ENCODE measurements around the gene LAMC1.

Gene LAMC1

GRCh38 chr1:183091181-183091580 lies 68.0 kb downstream of the LAMC1 start:
- peaks cover 40% of the 10 kb centered on the region for H3K4me1 Mint-ChIP-seq
- no peaks in the 10 kb centered on the region for H3K27me3 Mint-ChIP-seq (ENCODE audit: low read depth)
- H3K36me3 Mint-ChIP-seq (ENCODE audit: low read depth), result no peaks in the 10 kb centered on the region
- H3K9me3 Mint-ChIP-seq, result no peaks in the 10 kb centered on the region
- TF ChIP-seq, protein P1, sequence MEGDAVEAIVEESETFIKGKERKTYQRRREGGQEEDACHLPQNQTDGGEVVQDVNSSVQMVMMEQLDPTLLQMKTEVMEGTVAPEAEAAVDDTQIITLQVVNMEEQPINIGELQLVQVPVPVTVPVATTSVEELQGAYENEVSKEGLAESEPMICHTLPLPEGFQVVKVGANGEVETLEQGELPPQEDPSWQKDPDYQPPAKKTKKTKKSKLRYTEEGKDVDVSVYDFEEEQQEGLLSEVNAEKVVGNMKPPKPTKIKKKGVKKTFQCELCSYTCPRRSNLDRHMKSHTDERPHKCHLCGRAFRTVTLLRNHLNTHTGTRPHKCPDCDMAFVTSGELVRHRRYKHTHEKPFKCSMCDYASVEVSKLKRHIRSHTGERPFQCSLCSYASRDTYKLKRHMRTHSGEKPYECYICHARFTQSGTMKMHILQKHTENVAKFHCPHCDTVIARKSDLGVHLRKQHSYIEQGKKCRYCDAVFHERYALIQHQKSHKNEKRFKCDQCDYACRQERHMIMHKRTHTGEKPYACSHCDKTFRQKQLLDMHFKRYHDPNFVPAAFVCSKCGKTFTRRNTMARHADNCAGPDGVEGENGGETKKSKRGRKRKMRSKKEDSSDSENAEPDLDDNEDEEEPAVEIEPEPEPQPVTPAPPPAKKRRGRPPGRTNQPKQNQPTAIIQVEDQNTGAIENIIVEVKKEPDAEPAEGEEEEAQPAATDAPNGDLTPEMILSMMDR (IDR thresholded peaks at IDR 0.05; ENCODE audit: unreplicated experiment in 3 of 3), result no peak
- H3K4me3 Mint-ChIP-seq, result no peak overlapping the region
- H3K27ac Mint-ChIP-seq, result no peak overlapping the region

- Mint-ChIP-seq H3K36me3 (ENCODE audit: low read depth) (no peaks in the 10 kb centered on the region), H3K27ac (peak overlapping the region in 2 of 3 experiments; percentile 24 to 66), H3K4me1 (peaks cover 40% of the 10 kb centered on the region), H3K9me3 (no peaks in the 10 kb centered on the region), H3K4me3 (no peak overlapping the region), H3K27me3 (ENCODE audit: low read depth) (no peaks in the 10 kb centered on the region)
- TF ChIP-seq, protein P1 (IDR thresholded peaks at IDR 0.05; ENCODE audit: unreplicated experiment in 3 of 3), result no peak
Observed at GRCh38 chr1:183092350-183092749, 69.1 kb downstream of the LAMC1 start.

GRCh38 chr1:183093066-183093668 lies 69.9 kb downstream of the LAMC1 start:
- no peaks in the 10 kb centered on the region for H3K27me3 Mint-ChIP-seq (ENCODE audit: low read depth)
- H3K4me3 Mint-ChIP-seq, result no peak overlapping the region
- TF ChIP-seq, protein P1 (IDR thresholded peaks at IDR 0.05; ENCODE audit: unreplicated experiment in 3 of 3), result no peak
- H3K36me3 Mint-ChIP-seq (ENCODE audit: low read depth), result no peaks in the 10 kb centered on the region
- H3K9me3 Mint-ChIP-seq, result no peaks in the 10 kb centered on the region
- H3K27ac Mint-ChIP-seq, result peak overlapping the region in 1 of 3 experiments; percentile 52
- peaks cover 40% of the 10 kb centered on the region for H3K4me1 Mint-ChIP-seq

GRCh38 chr1:183093786-183094298 lies 70.6 kb downstream of the LAMC1 start:
- TF ChIP-seq, protein P1 (IDR thresholded peaks at IDR 0.05; ENCODE audit: unreplicated experiment in 3 of 3), result no peak
- Mint-ChIP-seq H3K4me1 (peaks cover 34% of the 10 kb centered on the region), H3K9me3 (no peaks in the 10 kb centered on the region), H3K27ac (peak overlapping the region in 2 of 3 experiments; percentile 11 to 52), H3K4me3 (no peak overlapping the region), H3K36me3 (ENCODE audit: low read depth) (no peaks in the 10 kb centered on the region), H3K27me3 (ENCODE audit: low read depth) (no peaks in the 10 kb centered on the region)

DNA sequence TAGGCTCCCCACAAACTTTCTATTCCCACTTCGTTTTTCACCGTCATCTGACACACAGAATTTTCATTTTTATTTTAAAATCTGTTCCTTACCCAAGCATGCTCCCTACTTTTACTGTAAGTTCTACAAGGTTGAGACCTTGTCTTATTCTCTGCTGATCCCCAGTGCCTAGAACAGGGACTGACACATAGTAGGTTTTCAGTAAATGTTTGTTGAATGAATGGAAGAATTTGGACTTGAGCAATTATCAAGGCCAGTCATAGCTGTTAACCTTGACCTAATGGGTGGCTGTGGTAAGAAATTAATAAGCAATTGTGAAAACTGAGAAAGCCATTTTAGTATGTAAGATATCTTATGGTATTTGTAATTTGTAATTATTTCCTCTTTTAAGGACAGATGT lies 71.1 kb downstream of the LAMC1 start:
- H3K9me3 Mint-ChIP-seq, result no peaks in the 10 kb centered on the region
- no peaks in the 10 kb centered on the region for H3K36me3 Mint-ChIP-seq (ENCODE audit: low read depth)
- H3K27me3 Mint-ChIP-seq (ENCODE audit: low read depth), result no peaks in the 10 kb centered on the region
- H3K4me1 Mint-ChIP-seq, result peaks cover 29% of the 10 kb centered on the region
- H3K4me3 Mint-ChIP-seq, result no peak overlapping the region
- H3K27ac Mint-ChIP-seq, result peak overlapping the region in 1 of 3 experiments; percentile 52
- TF ChIP-seq, protein P1 (IDR thresholded peaks at IDR 0.05; ENCODE audit: unreplicated experiment in 3 of 3), result no peak

GRCh38 chr1:183096351-183096750 lies 73.1 kb downstream of the LAMC1 start:
- Mint-ChIP-seq H3K27ac (no peak overlapping the region), H3K27me3 (ENCODE audit: low read depth) (no peaks in the 10 kb centered on the region), H3K36me3 (ENCODE audit: low read depth) (no peaks in the 10 kb centered on the region), H3K4me1 (peaks cover 19% of the 10 kb centered on the region), H3K9me3 (no peaks in the 10 kb centered on the region), H3K4me3 (no peak overlapping the region)
- TF ChIP-seq, protein P1 (IDR thresholded peaks at IDR 0.05; ENCODE audit: unreplicated experiment in 3 of 3), result no peak

All from nephron (organoid).